ENCODE measurements around the gene FOXR2.

FOXR2 gene, protein sequence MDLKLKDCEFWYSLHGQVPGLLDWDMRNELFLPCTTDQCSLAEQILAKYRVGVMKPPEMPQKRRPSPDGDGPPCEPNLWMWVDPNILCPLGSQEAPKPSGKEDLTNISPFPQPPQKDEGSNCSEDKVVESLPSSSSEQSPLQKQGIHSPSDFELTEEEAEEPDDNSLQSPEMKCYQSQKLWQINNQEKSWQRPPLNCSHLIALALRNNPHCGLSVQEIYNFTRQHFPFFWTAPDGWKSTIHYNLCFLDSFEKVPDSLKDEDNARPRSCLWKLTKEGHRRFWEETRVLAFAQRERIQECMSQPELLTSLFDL

DNA sequence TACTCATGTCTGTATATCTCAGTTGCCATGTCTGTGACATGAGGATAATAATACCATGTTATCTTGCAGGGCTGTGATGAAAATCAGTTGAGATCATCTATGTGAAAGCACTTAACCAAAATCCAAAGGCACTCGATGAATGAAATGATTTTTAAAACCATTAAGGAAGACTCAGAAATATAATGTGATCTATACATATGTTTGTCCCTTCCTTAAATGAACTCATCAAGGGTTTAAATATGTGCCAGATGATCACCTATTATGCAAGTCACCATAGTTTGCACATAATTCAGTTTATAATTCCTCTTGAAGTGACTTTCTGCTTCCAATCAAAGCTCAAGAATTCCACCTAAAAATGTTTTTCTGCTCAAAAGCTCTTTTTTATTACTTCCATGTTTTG, at the start of gene FOXR2:
Gene FOXR2, plus strand, starts transcription at position 301 of the 400 bp plus-strand sequence. CDS start 312 bp downstream, outside the sequence.
- no peak for DNase-seq (ENCODE audit: extremely low read depth, low read depth)
- TF ChIP-seq, protein P1, sequence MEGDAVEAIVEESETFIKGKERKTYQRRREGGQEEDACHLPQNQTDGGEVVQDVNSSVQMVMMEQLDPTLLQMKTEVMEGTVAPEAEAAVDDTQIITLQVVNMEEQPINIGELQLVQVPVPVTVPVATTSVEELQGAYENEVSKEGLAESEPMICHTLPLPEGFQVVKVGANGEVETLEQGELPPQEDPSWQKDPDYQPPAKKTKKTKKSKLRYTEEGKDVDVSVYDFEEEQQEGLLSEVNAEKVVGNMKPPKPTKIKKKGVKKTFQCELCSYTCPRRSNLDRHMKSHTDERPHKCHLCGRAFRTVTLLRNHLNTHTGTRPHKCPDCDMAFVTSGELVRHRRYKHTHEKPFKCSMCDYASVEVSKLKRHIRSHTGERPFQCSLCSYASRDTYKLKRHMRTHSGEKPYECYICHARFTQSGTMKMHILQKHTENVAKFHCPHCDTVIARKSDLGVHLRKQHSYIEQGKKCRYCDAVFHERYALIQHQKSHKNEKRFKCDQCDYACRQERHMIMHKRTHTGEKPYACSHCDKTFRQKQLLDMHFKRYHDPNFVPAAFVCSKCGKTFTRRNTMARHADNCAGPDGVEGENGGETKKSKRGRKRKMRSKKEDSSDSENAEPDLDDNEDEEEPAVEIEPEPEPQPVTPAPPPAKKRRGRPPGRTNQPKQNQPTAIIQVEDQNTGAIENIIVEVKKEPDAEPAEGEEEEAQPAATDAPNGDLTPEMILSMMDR (IDR thresholded peaks at IDR 0.05; ENCODE audit: low read depth, low read length): no peak

DNA sequence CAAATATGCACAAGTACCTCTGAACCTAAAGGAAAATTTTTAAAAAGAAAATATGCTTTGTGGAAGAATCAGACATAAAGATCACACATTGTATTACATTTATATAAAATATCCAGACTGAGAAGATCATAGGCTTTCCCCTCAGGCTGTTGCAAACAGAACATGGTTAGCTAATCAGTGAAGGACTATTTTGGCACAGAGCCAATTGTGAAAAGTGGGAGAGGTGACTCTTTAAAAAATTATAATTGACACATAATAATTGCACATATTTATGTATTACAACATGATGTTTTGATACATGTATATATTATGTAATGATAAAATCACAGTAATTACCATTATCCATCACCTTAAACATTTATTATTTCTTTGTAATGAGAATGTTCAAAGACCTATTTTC, 44.1 kb upstream of the FOXR2 start:
- no peak for DNase-seq (ENCODE audit: extremely low read depth, low read depth)
- TF ChIP-seq, protein P1 (IDR thresholded peaks at IDR 0.05; ENCODE audit: low read depth, low read length): no peak

DNA sequence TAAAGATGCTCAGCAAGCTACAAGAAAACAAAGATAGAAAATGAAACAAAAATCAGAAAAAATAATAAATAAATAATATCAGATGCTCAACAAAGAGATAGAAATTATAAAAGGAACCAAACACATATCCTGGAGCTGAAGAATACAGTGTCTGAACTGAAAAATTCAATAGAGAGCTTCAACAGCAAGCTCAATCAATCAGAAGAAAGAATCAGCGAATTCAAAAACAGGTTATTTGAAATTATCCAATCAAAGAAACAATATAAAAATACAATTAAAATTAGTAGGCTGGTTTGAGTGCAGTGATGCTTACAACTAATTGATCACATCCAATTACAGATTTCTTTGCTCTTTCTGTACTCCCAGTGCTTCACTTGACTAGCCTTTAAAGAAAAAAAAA, 40.8 kb upstream of the FOXR2 start:
- TF ChIP-seq, protein P1 (IDR thresholded peaks at IDR 0.05; ENCODE audit: low read depth, low read length): no peak
- no peak for DNase-seq (ENCODE audit: extremely low read depth, low read depth)

DNA sequence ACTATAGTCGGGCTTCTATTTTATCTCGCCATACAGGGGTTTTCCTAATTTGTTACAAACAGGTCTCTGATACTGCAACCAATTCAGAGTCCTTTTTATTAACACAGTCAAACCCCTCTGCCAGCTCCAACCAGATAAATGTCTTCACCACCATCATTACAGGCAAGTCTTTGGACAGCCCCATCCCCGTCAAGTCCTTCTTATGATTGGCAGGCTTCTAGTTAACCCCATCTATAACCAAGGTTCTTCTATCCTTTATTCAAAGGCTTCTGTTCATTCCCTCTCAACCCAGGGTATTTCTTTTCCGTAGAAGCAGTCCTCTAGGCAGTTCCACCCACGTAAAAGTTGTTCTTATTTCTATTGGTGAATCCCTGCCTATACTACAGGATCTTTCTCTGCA, 29.9 kb upstream of the FOXR2 start:
- DNase-seq (ENCODE audit: extremely low read depth, low read depth): no peak
- TF ChIP-seq, protein P1 (IDR thresholded peaks at IDR 0.05; ENCODE audit: low read depth, low read length): no peak

DNA sequence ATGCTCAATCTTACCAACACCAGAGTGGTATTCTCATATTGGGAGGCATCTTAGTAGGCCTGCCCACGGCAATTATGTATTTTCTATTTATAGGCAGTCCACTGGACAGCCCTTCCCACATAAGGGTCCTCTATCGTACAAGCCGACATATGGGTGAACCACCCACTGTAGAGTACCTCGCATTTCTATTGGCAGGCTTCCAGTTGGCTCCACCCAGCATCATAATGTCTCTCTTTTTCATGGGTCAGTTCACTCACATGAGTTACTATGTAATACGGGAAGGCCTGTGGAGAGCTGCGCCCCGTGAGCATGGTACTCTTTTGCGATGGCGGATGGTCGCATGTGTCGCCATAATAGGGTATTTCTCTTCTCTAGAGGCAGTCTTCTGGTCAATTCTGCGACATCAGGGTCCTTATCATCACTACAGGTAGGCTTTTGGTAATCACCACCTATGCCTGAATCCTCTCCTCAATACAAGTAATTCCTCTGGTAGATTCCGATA, 29.4 kb upstream of the FOXR2 start:
- no peak for DNase-seq (ENCODE audit: extremely low read depth, low read depth)
- TF ChIP-seq, protein P1 (IDR thresholded peaks at IDR 0.05; ENCODE audit: low read depth, low read length): no peak

DNA sequence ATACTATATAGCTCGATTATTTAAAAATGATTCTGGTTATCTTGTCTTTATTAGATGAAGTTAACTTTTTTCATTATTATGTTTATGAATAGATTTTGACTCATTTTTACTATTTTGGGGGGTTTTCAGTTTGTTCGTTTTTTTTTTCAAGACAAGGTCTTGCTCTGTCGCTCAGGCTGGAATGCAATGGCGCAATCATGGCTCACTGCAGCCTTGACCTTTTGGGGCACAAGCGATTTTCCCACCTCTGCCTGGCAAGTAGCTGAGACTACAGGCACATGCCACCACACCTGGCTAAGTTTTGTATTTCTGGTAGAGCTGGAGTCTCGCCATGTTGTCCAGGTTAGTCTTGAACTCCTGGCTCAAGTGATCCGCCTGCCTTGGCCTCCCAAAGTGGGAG, 24.9 kb upstream of the FOXR2 start:
- no peak for DNase-seq (ENCODE audit: extremely low read depth, low read depth)
- TF ChIP-seq, protein P1 (IDR thresholded peaks at IDR 0.05; ENCODE audit: low read depth, low read length): no peak

DNA sequence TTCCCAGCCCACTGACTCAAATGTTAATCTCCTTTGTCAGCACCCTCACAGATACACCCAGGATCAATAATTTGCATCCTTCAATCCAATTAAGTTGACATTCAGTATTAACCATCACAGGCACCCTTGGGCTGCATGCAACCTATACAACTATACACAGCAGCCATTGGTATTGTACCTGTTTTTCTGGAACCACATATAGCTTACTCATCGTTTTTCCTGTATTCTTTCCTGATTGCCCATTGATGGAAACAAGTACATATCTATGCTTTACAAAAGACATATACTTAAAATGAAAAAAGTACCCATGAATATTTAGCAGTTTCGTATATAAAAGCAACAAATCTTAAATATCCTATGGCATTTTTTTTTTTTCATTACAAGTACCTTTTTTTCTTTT, 3.7 kb upstream of the FOXR2 start:
- DNase-seq (ENCODE audit: extremely low read depth, low read depth): no peak
- TF ChIP-seq, protein P1 (IDR thresholded peaks at IDR 0.05; ENCODE audit: low read depth, low read length): no peak

Data from AG09319 (cell line).